SK-N-SH (cell line): ENCODE data around the gene PLS3. TPM values are rescaled to one million over a fixed set of nuclear protein-coding genes. Genes with fewer than 3 reads are reported as not detected.

Experiments used
- CTCF ChIA-PET: fragments of 300-600, 350-600 bp; formaldehyde crosslinking; extraction: SDS; loops from one replicate; lab custom pipeline; 2021; lab: Yijun Ruan, JAX
- POLR2A ChIA-PET: fragments of 350-600 bp; sonication (Branson Sonifier 250); formaldehyde crosslinking; extraction: SDS; loops from one replicate; lab custom pipeline; 2020; ENCODE audit warnings: antibody characterized with exemption, inconsistent platforms; lab: Yijun Ruan, JAX
- DNase-seq: peaks from one replicate; pipeline ENCODE4 v3.0.0; 2012
- H2AFZ ChIP-seq: fragments of 200-600 bp; sonication (generic); 2 replicates; pipeline ENCODE4 v1.8.1; 2016; ENCODE audit warnings: antibody characterized with exemption, mild to moderate bottlenecking, low read depth
- H3F3A ChIP-seq: fragments of 200-600 bp; sonication (generic); replicated peaks from 2 replicates; pipeline ENCODE3; 2016; ENCODE audit warnings: antibody characterized with exemption, mild to moderate bottlenecking; ENCODE audit not compliant: insufficient read depth
- H3K27ac ChIP-seq, 2 experiments: fragments of 200-500 bp in 1 of 2; fragments of 200-600 bp in 1 of 2; sonication (Bioruptor generic) in 1 of 2; sonication (generic), shearing (Covaris generic) in 1 of 2; 2 replicates each; pipeline versions ENCODE4 v1.5.1 to v1.6.1; 2014 to 2016; ENCODE audit warnings: low read depth in 2 of 2, inconsistent platforms in 1 of 2, low read length in 1 of 2, mild to moderate bottlenecking in 1 of 2, mixed read lengths in 1 of 2
- H3K27me3 ChIP-seq: fragments of 200-600 bp; sonication (generic), shearing (Covaris generic); 2 replicates; pipeline ENCODE4 v1.6.1; 2016; ENCODE audit warnings: mixed run types; ENCODE audit not compliant: insufficient read depth
- H3K36me3 ChIP-seq, 2 experiments: fragments of 200-500 bp in 1 of 2; fragments of 200-600 bp in 1 of 2; sonication (Bioruptor generic) in 1 of 2; sonication (generic) in 1 of 2; replicated peaks in 1 of 2; 2 replicates each; pipeline versions ENCODE3 to v1.5.1; 2014 to 2016; ENCODE audit warnings: low read length in 1 of 2, mild to moderate bottlenecking in 1 of 2; ENCODE audit not compliant: insufficient read depth in 2 of 2, control insufficient read depth in 1 of 2
- H3K4me1 ChIP-seq, 2 experiments: fragments of 200-500 bp in 1 of 2; fragments of 200-600 bp in 1 of 2; sonication (Bioruptor generic) in 1 of 2; sonication (generic), shearing (Covaris generic) in 1 of 2; 2 replicates each; pipeline versions ENCODE4 v1.5.1 to v1.6.1; 2014 to 2016; ENCODE audit warnings: low read depth in 1 of 2, low read length in 1 of 2, mixed run types in 1 of 2; ENCODE audit not compliant: insufficient read depth in 2 of 2, control insufficient read depth in 1 of 2
- H3K4me2 ChIP-seq: fragments of 200-600 bp; sonication (generic), shearing (Covaris generic); 2 replicates; pipeline ENCODE4 v1.6.1; 2017; ENCODE audit warnings: mixed run types
- H3K4me3 ChIP-seq, 2 experiments: fragments of 200-500 bp in 1 of 2; fragments of 200-600 bp in 1 of 2; sonication (Bioruptor generic) in 1 of 2; sonication (generic), shearing (Covaris generic) in 1 of 2; 2 replicates each; pipeline versions ENCODE4 v1.5.1 to v1.8.1; 2014 to 2016; ENCODE audit warnings: low read depth in 2 of 2, inconsistent platforms in 1 of 2, low read length in 1 of 2, mild to moderate bottlenecking in 1 of 2, mixed read lengths in 1 of 2, moderate library complexity in 1 of 2
- H3K79me2 ChIP-seq: fragments of 200-600 bp; sonication (generic); 2 replicates; pipeline ENCODE4 v1.8.1; 2017; ENCODE audit warnings: mild to moderate bottlenecking; ENCODE audit not compliant: insufficient read depth
- H3K9ac ChIP-seq: fragments of 200-600 bp; sonication (generic); 2 replicates; pipeline ENCODE4 v1.6.1; 2017; ENCODE audit warnings: mixed run types
- H3K9me2 ChIP-seq: fragments of 200-600 bp; sonication (generic); 2 replicates; pipeline ENCODE4 v1.6.1; 2017; ENCODE audit warnings: mixed run types
- H3K9me3 ChIP-seq: fragments of 200-600 bp; sonication (generic); 2 replicates; pipeline ENCODE4 v1.6.1; 2017; ENCODE audit warnings: mixed run types, mild to moderate bottlenecking, moderate library complexity
- H4K20me1 ChIP-seq: fragments of 200-600 bp; sonication (generic); 2 replicates; pipeline ENCODE4 v1.6.1; 2017; ENCODE audit warnings: mild to moderate bottlenecking, mixed run types; ENCODE audit not compliant: insufficient read depth
- CHD2 ChIP-seq: fragments of 150-350 bp; IDR thresholded peaks from 2 replicates; pipeline ENCODE4 v1.6.1; 2018; ENCODE audit warnings: low read length; ENCODE audit not compliant: partially characterized antibody
- ELF1 ChIP-seq: IDR thresholded peaks from 2 replicates; pipeline ENCODE4 v1.4.0; 2012
- EP300 ChIP-seq, 2 experiments: IDR thresholded peaks; 2 replicates each; pipeline versions ENCODE4 v1.4.0 to v1.6.1; 2012; ENCODE audit warnings: borderline replicate concordance in 1 of 2, low read depth in 1 of 2, low read length in 1 of 2
- EZH2phosphoT487 ChIP-seq: fragments of 200-600 bp; sonication (generic); IDR thresholded peaks from 2 replicates; pipeline ENCODE4 v1.6.1; 2017; ENCODE audit warnings: low read depth, mixed run types, mild to moderate bottlenecking, antibody characterized with exemption, moderate library complexity, borderline replicate concordance
- FOSL2 ChIP-seq: IDR thresholded peaks from 2 replicates; pipeline ENCODE4 v1.4.0; 2012; ENCODE audit warnings: low read depth, mild to moderate bottlenecking, moderate library complexity, borderline replicate concordance
- FOXM1 ChIP-seq: IDR thresholded peaks from 2 replicates; pipeline ENCODE4 v1.4.0; 2012; ENCODE audit warnings: low read depth, mild to moderate bottlenecking
- GABPA ChIP-seq: IDR thresholded peaks from 2 replicates; pipeline ENCODE4 v1.4.0; 2012; ENCODE audit warnings: low read depth, mild to moderate bottlenecking
- IRF3 ChIP-seq: fragments of 150-350 bp; IDR thresholded peaks from 2 replicates; pipeline ENCODE4 v1.6.1; 2016; ENCODE audit warnings: mild to moderate bottlenecking, low read depth, low read length
- JUND ChIP-seq: IDR thresholded peaks from 2 replicates; pipeline ENCODE4 v1.4.0; 2012
- PBX3 ChIP-seq: IDR thresholded peaks from 2 replicates; pipeline ENCODE4; 2012
- RAD21 ChIP-seq: IDR thresholded peaks from 2 replicates; pipeline ENCODE4 v1.6.1; 2012; ENCODE audit warnings: mild to moderate bottlenecking, low read length
- RCOR1 ChIP-seq: fragments of 150-350 bp; IDR thresholded peaks from 2 replicates; pipeline ENCODE4 v1.6.1; 2017; ENCODE audit warnings: antibody characterized with exemption, low read length
- SIN3A ChIP-seq: IDR thresholded peaks from 2 replicates; pipeline ENCODE4 v1.6.1; 2012; ENCODE audit warnings: low read depth, mild to moderate bottlenecking, low read length, moderate library complexity, borderline replicate concordance
- TCF12 ChIP-seq: IDR thresholded peaks from 2 replicates; pipeline ENCODE4 v1.4.0; 2012
- TEAD4 ChIP-seq: IDR thresholded peaks from 2 replicates; pipeline ENCODE4 v1.4.0; 2012; ENCODE audit warnings: mild to moderate bottlenecking, borderline replicate concordance; ENCODE audit not compliant: insufficient read depth
- ZBTB33 ChIP-seq: IDR thresholded peaks from 2 replicates; pipeline ENCODE4 v1.4.0; 2012; ENCODE audit warnings: low read depth, borderline replicate concordance
- WGBS: methylation state at CpG from one replicate; pipeline ENCODE4 v1.1.6; 2017; ENCODE audit warnings: low lambda C conversion rate; 5-methylcytosine and 5-hydroxymethylcytosine counted together
- polyA plus RNA-seq, 3 experiments: library from polyadenylated mRNA; depleted of rRNA; stranded (reverse); fragments of >200 nt; gene quantifications; 2 replicates each; pipeline ENCODE4 v1.2.3, GENCODE V29; 2012

PLS3 gene
- polyA plus RNA-seq, 1 of the 3 experiments (the other 2 are of a cell fraction), result 35.7 TPM

GRCh38 chrX:115583496-115584004, 22.6 kb downstream of the PLS3 start:
- no peak for TF ChIP-seq FOXM1
- 0 out of 2 replicates have a peak, but pooled peaks have one; percentile 21 for TF ChIP-seq TCF12
- TF ChIP-seq GABPA, result no peak
- TF ChIP-seq JUND, result no peak
- TF ChIP-seq CHD2, result no peak
- TF ChIP-seq EZH2phosphoT487, result no peak
- TF ChIP-seq ELF1, result no peak
- TF ChIP-seq ZBTB33, result no peak
- TF ChIP-seq SIN3A, result no peak

GRCh38 chrX:115584696-115585095, 23.7 kb downstream of the PLS3 start:
- H3K27me3 ChIP-seq, result no peaks in the 10 kb centered on the region; the same call in 1 of the 2 replicates
- peaks cover 84% of the 10 kb centered on the region for H3K79me2 ChIP-seq
- no peaks in the 10 kb centered on the region for H3K9me2 ChIP-seq
- peaks cover 6% of the 10 kb centered on the region for H3F3A ChIP-seq
- POLR2A ChIA-PET, result no interaction called here
- H3K9ac ChIP-seq, result peak overlapping the region; percentile 14; the same call in 1 of the 2 replicates
- DNase-seq, result no peak
- no peaks in the 10 kb centered on the region for H4K20me1 ChIP-seq
- no peak overlapping the region for H3K4me3 ChIP-seq
- no peaks in the 10 kb centered on the region for H3K36me3 ChIP-seq
- TF ChIP-seq FOSL2 (peak; percentile 7; the same call in 1 of the 2 replicates), IRF3 (no peak), PBX3 (peak; percentile 41), EP300 (IDR thresholded peaks at IDR 0.05; ENCODE audit: borderline replicate concordance in 1 of 2, low read depth in 1 of 2, low read length in 1 of 2) (no peak), RAD21 (no peak), TEAD4 (no peak), RCOR1 (no peak)
- 0 out of 2 replicates have a peak overlapping the region, but pooled peaks have one; percentile 52 for H3K4me2 ChIP-seq
- WGBS, result 19% methylated on average over 2 of the region's 2 CpGs
- H3K9me3 ChIP-seq, result no peaks in the 10 kb centered on the region
- CTCF ChIA-PET, result interaction anchor here (0.8 to 1.2 kb wide), 2 partner anchors 14 kb away, joined by 3 read pairs; no protein-coding TSS in a partner anchor
- H2AFZ ChIP-seq, result no peak overlapping the region
- peak overlapping the region in 1 of 2 experiments; percentile 68; a peak in 2 of 4 replicates for H3K27ac ChIP-seq
- peaks cover 0 to 23% of the 10 kb centered on the region in 2 experiments; a peak in 1 of 4 replicates for H3K4me1 ChIP-seq

More at GRCh38 chrX:115583496-115584004, 22.6 kb downstream of the PLS3 start:
- Histone ChIP-seq H3F3A (peaks cover 6% of the 10 kb centered on the region), H3K79me2 (peaks cover 80% of the 10 kb centered on the region), H3K4me3 (peak overlapping the region in 1 of 2 experiments; percentile 27; a peak in 1 of 4 replicates), H3K4me1 (peaks cover 0 to 23% of the 10 kb centered on the region in 2 experiments; a peak in 1 of 4 replicates), H3K27me3 (no peaks in the 10 kb centered on the region), H3K9ac (peak overlapping the region; percentile 14; the same call in 1 of the 2 replicates), H3K9me3 (no peaks in the 10 kb centered on the region), H4K20me1 (no peaks in the 10 kb centered on the region), H3K4me2 (peak overlapping the region; percentile 52), H3K27ac (peak overlapping the region in 1 of 2 experiments; percentile 68; a peak in 2 of 4 replicates), H2AFZ (no peak overlapping the region; the same call in 1 of the 2 replicates), H3K9me2 (no peaks in the 10 kb centered on the region), H3K36me3 (no peaks in the 10 kb centered on the region)
- POLR2A ChIA-PET, result no interaction called here
- CTCF ChIA-PET, result interaction anchor here (1.2 kb wide), 1 partner anchor 16 kb away, joined by 3 read pairs; no protein-coding TSS in a partner anchor
- DNase-seq, result no peak
- WGBS, result 13% methylated on average over 5 of the region's 5 CpGs
